ENCODE data around the gene GFM2.

GRCh38 chr5:74673011-74673790 is 93.7 kb downstream of the GFM2 start:
- TF ChIP-seq, protein P1, sequence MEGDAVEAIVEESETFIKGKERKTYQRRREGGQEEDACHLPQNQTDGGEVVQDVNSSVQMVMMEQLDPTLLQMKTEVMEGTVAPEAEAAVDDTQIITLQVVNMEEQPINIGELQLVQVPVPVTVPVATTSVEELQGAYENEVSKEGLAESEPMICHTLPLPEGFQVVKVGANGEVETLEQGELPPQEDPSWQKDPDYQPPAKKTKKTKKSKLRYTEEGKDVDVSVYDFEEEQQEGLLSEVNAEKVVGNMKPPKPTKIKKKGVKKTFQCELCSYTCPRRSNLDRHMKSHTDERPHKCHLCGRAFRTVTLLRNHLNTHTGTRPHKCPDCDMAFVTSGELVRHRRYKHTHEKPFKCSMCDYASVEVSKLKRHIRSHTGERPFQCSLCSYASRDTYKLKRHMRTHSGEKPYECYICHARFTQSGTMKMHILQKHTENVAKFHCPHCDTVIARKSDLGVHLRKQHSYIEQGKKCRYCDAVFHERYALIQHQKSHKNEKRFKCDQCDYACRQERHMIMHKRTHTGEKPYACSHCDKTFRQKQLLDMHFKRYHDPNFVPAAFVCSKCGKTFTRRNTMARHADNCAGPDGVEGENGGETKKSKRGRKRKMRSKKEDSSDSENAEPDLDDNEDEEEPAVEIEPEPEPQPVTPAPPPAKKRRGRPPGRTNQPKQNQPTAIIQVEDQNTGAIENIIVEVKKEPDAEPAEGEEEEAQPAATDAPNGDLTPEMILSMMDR (conservative IDR thresholded peaks at IDR 0.05 in 1 of 2, IDR thresholded peaks at IDR 0.05 in 1 of 2; ENCODE audit: low read depth in 1 of 2, low read length in 2 of 2) = peak; percentile 29 to 57
- no peak for TF ChIP-seq EZH2 (IDR thresholded peaks at IDR 0.05; ENCODE audit: low read length, missing control alignments)
